ENCODE results near the gene DPF1.

- TF ChIP-seq CTCF (IDR thresholded peaks at IDR 0.05) (no peak), ZFX (IDR thresholded peaks at IDR 0.05; ENCODE audit: borderline replicate concordance) (no peak)
Measured at GRCh38 chr19:38243279-38243673, 19.3 kb upstream of the DPF1 start.

All from 22Rv1 (cell line).